ENCODE data around the gene IFITM2.

DNA sequence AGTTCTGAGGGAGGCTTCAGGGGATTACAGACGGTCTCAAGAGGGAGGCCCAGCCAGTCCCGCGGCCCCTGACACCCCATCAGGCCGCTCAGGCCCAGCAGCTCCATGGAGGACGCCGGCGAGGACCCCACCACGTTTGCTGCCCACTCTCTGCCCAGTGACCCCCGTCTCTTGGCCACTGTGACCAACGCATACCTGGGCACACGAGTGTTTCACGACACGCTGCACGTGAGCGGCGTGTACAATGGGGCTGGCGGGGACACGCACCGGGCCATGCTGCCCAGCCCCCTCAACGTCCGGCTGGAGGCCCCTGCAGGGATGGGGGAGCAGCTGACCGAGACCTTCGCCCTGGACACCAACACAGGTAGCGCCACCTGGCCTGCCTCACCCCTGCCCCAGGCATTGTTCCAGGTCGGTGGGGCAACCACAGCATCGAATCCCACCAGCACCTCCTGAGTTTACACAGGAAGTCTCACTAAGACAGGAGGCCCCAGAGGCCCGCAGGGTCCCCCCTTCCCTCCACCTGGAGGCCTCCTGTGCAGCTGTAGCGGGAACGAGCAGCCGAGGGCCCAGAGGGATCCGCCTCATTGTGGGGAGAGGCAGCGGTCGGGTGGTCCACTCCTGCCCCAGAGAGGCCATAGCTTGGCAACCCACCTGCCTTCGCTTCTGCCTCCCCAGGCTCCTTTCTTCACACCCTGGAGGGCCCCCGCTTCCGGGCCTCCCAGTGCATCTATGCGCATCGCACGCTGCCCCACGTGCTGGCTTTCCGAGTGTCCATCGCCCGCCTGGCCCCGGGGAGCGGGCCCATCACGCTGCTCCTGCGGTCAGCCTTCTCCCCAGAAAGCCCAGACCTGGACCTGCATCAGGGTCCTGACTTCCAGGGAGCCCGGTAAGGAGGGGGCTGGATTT, 17.6 kb upstream of the IFITM2 start:
- TF ChIP-seq POLR2A (IDR thresholded peaks at IDR 0.05): no peak
- TF ChIP-seq, protein P1, sequence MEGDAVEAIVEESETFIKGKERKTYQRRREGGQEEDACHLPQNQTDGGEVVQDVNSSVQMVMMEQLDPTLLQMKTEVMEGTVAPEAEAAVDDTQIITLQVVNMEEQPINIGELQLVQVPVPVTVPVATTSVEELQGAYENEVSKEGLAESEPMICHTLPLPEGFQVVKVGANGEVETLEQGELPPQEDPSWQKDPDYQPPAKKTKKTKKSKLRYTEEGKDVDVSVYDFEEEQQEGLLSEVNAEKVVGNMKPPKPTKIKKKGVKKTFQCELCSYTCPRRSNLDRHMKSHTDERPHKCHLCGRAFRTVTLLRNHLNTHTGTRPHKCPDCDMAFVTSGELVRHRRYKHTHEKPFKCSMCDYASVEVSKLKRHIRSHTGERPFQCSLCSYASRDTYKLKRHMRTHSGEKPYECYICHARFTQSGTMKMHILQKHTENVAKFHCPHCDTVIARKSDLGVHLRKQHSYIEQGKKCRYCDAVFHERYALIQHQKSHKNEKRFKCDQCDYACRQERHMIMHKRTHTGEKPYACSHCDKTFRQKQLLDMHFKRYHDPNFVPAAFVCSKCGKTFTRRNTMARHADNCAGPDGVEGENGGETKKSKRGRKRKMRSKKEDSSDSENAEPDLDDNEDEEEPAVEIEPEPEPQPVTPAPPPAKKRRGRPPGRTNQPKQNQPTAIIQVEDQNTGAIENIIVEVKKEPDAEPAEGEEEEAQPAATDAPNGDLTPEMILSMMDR (IDR thresholded peaks at IDR 0.05 in 4 of 5, conservative IDR thresholded peaks at IDR 0.05 in 1 of 5): no peak
